NAMALWA (cell line): Measurements from ENCODE around the gene C10orf90.
"Not testable (repeated sequence)": the region's sequence is repeated elsewhere in the genome, so short reads cannot be mapped to it uniquely, and the experiment has no call there.

Source experiments
- DNase-seq: peaks from one replicate; pipeline ENCODE4 v3.0.0-alpha.2; 2015; ENCODE audit warnings: low spot score

Gene C10orf90

DNA sequence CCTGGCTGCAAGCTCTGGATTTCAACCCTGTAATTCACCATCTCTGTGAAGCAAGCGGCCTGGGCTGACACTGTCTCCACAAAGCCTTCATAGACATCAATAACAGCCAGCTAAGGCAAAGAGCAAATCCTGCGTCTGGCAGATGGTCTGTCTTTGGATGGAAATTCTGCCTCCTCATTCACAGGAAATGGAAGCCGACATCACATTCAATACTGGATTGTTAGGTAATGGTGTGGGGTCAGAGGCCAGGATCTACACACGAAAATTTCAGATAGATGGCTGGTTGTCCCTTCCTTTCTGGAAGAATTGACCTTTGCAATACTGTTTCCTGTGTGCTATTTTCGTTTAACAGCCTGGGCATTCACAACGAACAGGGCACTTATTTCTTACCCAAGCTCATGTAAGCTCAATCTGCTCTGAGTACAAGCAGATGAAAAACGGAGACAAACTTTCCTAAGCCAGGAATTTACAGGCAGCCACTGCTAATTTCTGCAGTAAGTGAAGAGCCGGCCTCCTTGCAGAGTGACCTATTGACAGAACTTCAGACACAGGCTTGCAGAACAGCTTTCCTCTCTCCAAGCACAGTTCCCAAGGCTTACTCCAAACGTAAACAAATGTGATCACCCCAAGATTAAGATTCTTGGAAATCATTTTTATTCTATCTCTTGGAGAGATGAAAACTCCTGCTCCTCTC is 279.2 kb downstream of the C10orf90 start:
- DNase-seq = no peak

DNA sequence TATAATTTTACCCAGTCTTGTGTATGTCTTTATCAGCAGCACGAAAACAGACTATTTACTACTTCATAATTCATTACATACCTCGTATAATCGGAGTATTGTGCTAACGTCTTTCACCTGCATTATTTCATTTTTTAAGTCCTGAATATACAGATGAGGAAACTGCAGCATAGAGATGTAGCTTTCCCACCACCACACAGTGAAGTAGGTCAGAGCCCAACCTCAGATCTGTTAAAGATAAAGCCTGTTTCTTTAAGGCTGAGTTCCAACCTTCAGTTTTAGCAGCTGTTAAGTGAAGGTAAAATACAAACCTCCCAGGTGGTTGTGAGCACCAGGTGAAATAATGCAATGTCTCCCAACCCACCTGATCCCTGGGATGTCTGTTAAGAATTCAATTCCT is 280.2 kb downstream of the C10orf90 start:
- DNase-seq = no peak

DNA sequence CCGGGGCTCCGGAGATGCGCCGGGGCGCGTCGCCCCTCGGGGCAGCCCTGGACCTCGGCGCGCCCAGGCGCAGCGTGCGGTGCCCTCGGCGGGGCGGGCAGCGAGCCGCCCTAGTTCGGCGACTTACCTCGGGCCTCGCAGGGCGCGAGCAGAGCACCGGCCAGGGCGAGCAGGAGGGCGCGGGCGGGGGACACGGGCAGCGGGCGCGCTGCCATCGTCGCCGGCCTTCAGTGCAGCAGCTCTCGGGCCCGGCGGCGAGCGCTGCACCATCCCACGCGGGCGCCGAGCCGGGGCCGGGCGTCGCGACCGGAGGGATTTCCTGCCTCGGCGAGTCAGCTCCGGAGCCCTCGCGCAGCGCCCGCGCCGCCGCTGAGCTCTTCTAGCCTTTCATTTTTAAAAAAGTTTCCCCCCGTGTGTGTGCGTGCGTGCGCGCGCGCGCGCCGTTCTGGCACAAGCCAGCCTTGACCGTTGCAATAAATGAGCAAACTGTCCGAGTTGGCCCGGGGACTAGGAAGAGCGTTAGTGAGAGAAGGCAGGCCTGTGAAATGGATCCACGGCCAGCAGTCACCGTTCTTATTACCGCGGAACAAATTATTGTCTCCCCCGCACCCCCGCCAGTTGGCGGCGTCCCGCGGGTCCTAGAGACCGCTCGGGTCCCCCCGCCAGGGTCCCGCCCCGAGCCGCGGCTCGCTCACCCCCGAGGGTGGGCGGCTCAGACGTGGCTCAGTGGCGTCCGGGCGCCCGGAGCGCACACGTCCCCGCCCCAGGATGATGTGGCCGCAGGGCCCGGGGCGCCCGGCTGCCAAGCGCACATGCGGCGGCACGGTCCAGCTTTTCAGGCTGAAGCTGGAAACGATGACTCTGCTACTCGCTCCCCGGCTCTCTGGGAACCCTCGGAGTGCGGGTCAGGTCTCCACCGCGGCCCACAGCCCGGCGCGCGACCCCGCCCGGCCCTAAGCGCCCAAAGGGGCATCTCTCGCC is 282.3 kb downstream of the C10orf90 start, which contains the start of gene ADAM12:
Gene ADAM12 (minus strand): TSS at position 547 of the 981 bp plus-strand sequence. CDS start 332 bp downstream, at position 215.
- no peak for DNase-seq

DNA sequence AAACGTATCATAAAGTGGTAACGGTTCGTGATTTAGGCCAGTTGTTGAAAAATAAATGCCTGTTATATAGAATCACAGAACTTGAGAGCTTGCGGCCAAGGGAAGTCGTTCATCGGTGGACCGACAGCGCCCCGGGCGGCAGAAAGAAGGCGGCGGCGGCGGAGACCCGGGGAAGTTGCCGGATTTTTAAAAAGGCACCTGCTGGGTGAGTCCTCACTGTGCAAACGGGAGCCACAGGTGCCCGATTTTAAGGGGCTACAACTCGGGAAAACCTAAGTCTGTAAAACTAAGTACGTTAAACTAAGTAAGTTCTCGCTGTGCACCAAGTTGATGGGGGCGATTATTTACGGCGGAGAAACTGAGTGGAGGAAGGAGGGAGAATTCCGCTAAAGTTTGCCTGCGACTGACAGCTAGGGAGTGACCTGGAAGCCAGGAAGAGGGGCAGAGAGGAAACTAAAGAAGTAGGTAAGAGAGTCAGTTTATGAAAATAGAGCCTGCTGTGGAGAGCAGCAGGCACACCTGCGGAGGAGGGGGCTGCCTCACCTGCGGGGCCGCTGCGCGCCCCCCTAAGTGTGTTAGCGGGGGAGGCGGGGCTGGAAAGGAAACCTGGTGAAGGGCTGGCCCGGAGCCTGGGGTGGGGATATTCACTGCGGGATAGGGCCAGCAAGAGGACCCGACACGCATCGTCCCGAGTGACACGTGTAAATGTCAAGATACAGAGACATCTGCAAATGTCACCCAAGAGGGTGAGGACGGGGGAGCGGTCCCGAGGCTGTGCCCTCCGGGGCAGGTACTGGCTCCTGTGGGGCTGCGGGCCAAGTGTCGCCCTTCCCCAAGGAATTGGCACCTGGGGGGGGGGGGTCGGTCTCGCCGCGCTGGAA is 283.2 kb downstream of the C10orf90 start:
- DNase-seq = no peak

DNA sequence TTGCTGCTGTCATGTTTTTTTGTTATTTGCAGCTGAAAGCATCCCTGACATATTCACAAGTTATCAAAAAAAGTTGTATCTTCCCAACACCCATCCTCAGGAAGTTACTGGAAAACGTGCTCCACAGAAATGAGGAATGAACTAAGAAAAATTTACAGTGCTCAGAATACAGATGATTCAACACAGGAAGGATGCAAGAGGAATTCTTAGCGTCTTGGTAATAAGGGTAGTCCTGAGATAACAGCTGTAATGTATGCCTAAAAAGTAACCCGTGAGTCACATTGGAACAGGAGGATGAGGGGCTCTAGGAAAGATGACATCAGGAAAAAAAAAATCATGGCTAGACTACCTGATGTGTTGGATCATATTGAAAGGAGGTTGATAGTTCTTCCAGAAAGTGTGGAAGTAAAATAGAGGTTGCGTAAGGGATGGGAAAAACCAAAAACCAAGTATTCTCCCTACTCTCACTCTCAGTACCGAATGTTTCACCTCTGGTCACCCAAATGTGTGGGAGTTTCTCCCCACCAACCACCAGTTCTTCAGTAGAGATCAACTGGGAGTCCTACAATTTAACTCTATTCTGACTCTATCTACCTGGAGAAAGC is 286.1 kb downstream of the C10orf90 start:
- DNase-seq = no peak

DNA sequence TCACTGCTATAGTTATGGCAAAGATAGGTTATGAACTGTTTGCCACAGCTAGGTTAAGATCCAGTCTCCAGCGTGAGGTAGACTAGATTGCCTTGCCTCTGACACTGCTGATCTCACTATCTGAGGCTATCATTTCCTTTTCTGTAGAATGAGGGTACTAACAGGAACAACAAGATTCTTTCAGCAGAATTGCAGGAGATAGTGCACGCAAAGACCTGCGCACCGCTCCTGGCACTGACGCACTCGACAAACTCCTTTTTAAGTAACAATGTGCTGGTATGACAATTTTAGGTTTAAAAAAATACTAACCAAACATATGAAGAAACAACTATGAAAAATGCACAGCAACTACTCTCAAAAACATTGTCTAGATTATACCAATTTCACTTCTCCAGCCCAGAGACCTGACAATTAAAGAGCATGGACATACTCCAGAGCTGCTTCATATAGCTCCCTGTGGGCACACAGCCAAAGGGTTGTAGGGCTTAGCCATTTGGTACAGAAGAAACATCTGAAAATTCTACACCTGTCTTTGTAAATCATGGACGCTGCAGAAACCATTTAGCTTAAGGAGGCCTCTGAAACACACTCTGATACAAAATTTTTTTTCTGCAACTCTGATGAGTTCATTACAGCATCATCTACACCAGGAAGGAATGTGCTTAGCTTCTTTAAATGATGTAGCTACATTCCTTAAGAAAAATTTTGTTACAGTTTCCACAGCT is 290.0 kb downstream of the C10orf90 start:
- no peak for DNase-seq

DNA sequence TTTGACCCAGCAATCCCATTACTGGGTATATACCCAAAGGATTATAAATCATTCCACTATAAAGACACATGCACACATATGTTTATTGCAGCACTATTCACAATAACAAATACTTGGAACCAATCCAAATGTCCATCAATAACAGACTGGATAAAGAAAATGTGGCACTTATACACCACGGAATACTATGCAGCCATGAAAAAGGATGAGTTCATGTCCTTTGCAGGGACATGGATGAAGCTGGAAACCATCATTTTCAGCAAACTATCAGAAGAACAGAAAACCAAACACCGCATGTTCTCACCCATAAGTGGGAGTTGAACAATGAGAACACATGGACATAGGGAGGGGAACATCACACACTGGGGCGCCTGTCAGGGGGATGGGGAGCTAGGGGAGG is 291.3 kb downstream of the C10orf90 start:
- not testable (repeated sequence) for DNase-seq

DNA sequence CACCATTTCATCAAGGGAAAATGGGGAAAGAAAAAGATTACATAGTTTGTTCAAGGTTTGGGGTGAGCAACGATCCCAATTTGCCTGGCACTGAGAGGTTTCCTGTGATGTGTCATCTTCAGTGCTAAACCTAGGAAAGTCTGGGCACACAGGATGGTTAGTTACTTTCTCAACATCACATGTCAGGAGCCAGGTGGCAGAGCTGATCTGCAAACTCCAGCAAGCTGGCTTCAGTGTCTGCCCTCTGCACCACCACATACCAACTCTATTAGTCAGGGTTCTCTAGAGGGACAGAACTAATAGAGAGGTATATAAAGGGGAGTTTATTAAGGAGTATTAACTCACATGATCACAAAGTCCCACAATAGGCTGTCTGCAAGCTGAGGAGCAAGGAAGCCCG is 293.5 kb downstream of the C10orf90 start:
- DNase-seq = no peak

DNA sequence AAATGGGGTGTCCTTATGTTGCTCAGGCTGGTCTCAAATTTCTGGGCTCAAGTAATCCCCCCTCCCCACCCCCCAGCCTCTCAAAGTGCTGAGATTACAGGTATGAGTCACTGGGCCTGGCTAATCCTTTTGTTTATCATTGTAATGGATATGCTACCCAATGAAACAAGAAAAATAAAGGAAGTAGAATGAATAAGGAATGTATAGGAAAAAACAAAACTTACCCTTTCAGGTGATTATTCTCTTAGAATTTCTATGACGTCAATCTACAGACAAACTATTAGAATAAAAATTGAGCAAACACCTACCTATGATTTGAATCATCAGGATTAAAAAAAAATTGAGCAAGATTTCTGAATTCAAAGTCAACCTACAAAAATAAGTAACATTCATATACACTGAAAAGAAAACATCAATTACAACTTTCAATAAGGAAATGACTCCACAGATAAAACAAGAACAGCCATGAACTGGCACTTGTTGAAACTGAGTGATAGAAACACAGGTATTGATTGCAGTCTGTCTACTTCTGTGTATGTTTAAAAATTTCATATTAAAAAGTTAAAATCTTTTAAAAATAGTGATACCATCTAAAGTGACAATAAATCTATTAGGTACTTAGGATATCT is 294.5 kb downstream of the C10orf90 start:
- no peak for DNase-seq

DNA sequence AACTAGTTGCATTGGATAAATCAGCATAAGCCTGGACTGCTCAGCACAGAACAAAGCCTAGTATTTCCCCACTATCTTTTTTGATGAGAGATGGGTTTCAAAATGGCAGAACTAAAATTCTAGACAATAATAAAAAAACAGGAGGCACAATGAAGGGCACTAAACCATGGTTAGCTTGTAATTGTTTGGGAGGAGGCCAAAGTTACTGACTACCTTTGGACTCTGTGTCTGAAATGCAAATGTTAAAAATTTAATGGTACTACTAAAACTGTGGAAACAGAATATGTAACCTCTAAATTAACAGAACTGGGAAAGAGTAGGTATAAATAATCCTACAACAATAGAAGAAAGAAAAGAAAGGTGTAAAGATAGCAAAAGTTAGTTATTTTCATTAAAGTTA is 295.2 kb downstream of the C10orf90 start:
- no peak for DNase-seq
